ENCODE measurements around the gene BBS5.

Gene BBS5

GRCh38 chr2:169490834-169491233, 11.5 kb downstream of the BBS5 start:
- TF ChIP-seq TAF1 (IDR thresholded peaks at IDR 0.05; ENCODE audit: borderline replicate concordance, insufficient read depth, low read length) (no peak), POLR2AphosphoS5 (IDR thresholded peaks at IDR 0.05; ENCODE audit: low read depth, low read length) (no peak), SIN3A (IDR thresholded peaks at IDR 0.05; ENCODE audit: borderline replicate concordance, insufficient read depth, low read length) (no peak), FOXP2 (optimal IDR thresholded peaks at IDR 0.05; ENCODE audit: borderline replicate concordance, extremely low read depth, extremely low read length, insufficient read depth) (no peak), REST (IDR thresholded peaks at IDR 0.05; ENCODE audit: insufficient read depth in 1 of 2, low read depth in 2 of 2, low read length in 2 of 2) (no peak)

DNA sequence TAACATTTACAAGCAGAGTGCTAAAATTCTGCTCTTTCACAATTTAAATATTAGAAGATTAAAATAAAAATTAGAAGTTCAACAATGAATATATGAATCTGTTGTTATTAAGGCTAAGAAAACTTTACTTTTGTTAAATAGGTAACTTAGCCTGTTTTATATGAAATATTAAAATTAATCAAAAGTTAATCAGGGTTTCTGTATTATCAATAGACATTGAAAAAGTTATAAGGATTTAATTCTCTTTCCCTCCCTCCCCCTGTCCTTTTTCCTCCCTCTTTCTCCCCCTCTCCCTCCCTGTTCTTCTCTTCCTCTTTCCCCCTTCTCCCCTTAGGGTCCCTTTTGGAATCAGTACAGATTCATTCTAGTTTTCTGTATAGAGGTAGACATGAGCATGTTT, 12.1 kb downstream of the BBS5 start:
- TF ChIP-seq SIN3A (IDR thresholded peaks at IDR 0.05; ENCODE audit: borderline replicate concordance, insufficient read depth, low read length) (no peak), TAF1 (IDR thresholded peaks at IDR 0.05; ENCODE audit: borderline replicate concordance, insufficient read depth, low read length) (no peak), POLR2AphosphoS5 (IDR thresholded peaks at IDR 0.05; ENCODE audit: low read depth, low read length) (no peak), FOXP2 (optimal IDR thresholded peaks at IDR 0.05; ENCODE audit: borderline replicate concordance, extremely low read depth, extremely low read length, insufficient read depth) (no peak), REST (IDR thresholded peaks at IDR 0.05; ENCODE audit: insufficient read depth in 1 of 2, low read depth in 2 of 2, low read length in 2 of 2) (no peak)

- TF ChIP-seq TAF1 (IDR thresholded peaks at IDR 0.05; ENCODE audit: borderline replicate concordance, insufficient read depth, low read length), result no peak
- no peak for TF ChIP-seq FOXP2 (optimal IDR thresholded peaks at IDR 0.05; ENCODE audit: borderline replicate concordance, extremely low read depth, extremely low read length, insufficient read depth)
- TF ChIP-seq REST (IDR thresholded peaks at IDR 0.05; ENCODE audit: insufficient read depth in 1 of 2, low read depth in 2 of 2, low read length in 2 of 2), result no peak
- no peak for TF ChIP-seq POLR2AphosphoS5 (IDR thresholded peaks at IDR 0.05; ENCODE audit: low read depth, low read length)
- no peak for TF ChIP-seq SIN3A (IDR thresholded peaks at IDR 0.05; ENCODE audit: borderline replicate concordance, insufficient read depth, low read length)
These were observed 14.1 kb downstream of the BBS5 start for GRCh38 chr2:169493360-169493759.

GRCh38 chr2:169495310-169495928, 16.1 kb downstream of the BBS5 start:
- TF ChIP-seq FOXP2 (optimal IDR thresholded peaks at IDR 0.05; ENCODE audit: borderline replicate concordance, extremely low read depth, extremely low read length, insufficient read depth), result no peak
- TF ChIP-seq TAF1 (IDR thresholded peaks at IDR 0.05; ENCODE audit: borderline replicate concordance, insufficient read depth, low read length), result no peak
- no peak for TF ChIP-seq SIN3A (IDR thresholded peaks at IDR 0.05; ENCODE audit: borderline replicate concordance, insufficient read depth, low read length)
- TF ChIP-seq POLR2AphosphoS5 (IDR thresholded peaks at IDR 0.05; ENCODE audit: low read depth, low read length), result no peak

- TF ChIP-seq POLR2AphosphoS5 (IDR thresholded peaks at IDR 0.05; ENCODE audit: low read depth, low read length), result no peak
- no peak for TF ChIP-seq REST (IDR thresholded peaks at IDR 0.05; ENCODE audit: insufficient read depth in 1 of 2, low read depth in 2 of 2, low read length in 2 of 2)
- no peak for TF ChIP-seq SIN3A (IDR thresholded peaks at IDR 0.05; ENCODE audit: borderline replicate concordance, insufficient read depth, low read length)
- TF ChIP-seq FOXP2 (optimal IDR thresholded peaks at IDR 0.05; ENCODE audit: borderline replicate concordance, extremely low read depth, extremely low read length, insufficient read depth), result no peak
- TF ChIP-seq TAF1 (IDR thresholded peaks at IDR 0.05; ENCODE audit: borderline replicate concordance, insufficient read depth, low read length), result no peak
These were observed 25.4 kb downstream of the BBS5 start for GRCh38 chr2:169504651-169505050.
